ENCODE measurements around the gene DGKZ. TPM values are rescaled to one million over a fixed set of nuclear protein-coding genes. Genes with fewer than 3 reads are reported as not detected.

The DGKZ gene
- total RNA-seq, 1 experiment from 2014 or later = 59.3 TPM

DNA sequence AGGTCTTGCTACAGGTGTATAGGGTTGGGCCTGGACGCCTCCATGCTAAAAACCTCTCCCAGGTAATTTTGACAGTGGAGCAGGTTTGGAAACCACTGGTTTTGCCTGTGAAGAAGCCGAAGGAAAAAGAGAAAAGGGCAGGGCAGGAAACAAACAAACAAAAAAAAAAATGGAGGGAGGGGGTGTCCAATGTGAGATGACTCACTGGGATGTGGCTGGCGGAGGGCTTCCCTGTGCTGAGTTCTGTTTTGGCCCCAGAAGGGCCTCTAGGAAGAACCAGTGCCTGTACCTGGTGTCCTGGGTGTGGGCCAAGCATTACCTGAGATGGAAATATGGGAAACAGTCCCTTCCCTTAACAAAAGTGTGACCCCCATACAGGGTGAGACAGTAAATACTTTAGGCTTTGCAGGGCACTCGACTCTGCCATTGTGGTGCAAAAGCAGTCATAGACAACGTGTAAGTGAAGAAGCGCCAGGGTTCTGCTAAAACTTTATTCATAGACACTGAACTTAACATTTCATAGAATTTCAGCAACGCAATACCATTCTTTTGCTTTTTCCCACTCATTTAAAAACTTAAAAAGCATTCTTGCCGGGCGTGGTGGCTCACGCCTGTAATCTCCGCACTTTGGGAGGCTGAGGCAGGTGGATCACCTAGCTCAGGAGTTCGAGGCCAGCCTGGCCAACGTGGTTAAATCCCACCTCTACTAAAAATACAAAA is 9.5 kb upstream of the DGKZ start:
- H3K27me3 Mint-ChIP-seq (ENCODE audit: insufficient read depth, unreplicated experiment) = no peaks in the 10 kb centered on the region
- CTCF ChIA-PET = no interaction called here
- H3K9me3 ChIP-seq = no peaks in the 10 kb centered on the region
- H3K4me1 ChIP-seq = peaks cover 10% of the 10 kb centered on the region
- DNase-seq = no peak
- peaks cover 3% of the 10 kb centered on the region for H3K27me3 ChIP-seq (replicated peaks; ENCODE audit: control insufficient read depth, insufficient read depth, low read length)
- POLR2A ChIA-PET = no interaction called here
- H3K4me1 Mint-ChIP-seq (ENCODE audit: low read depth, unreplicated experiment) = no peaks in the 10 kb centered on the region
- TF ChIP-seq, protein P1, sequence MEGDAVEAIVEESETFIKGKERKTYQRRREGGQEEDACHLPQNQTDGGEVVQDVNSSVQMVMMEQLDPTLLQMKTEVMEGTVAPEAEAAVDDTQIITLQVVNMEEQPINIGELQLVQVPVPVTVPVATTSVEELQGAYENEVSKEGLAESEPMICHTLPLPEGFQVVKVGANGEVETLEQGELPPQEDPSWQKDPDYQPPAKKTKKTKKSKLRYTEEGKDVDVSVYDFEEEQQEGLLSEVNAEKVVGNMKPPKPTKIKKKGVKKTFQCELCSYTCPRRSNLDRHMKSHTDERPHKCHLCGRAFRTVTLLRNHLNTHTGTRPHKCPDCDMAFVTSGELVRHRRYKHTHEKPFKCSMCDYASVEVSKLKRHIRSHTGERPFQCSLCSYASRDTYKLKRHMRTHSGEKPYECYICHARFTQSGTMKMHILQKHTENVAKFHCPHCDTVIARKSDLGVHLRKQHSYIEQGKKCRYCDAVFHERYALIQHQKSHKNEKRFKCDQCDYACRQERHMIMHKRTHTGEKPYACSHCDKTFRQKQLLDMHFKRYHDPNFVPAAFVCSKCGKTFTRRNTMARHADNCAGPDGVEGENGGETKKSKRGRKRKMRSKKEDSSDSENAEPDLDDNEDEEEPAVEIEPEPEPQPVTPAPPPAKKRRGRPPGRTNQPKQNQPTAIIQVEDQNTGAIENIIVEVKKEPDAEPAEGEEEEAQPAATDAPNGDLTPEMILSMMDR (IDR thresholded peaks at IDR 0.05; ENCODE audit: insufficient read depth in 1 of 2, low read depth in 1 of 2, low read length in 1 of 2, severe bottlenecking in 1 of 2, unreplicated experiment in 1 of 2) = no peak
- intact Hi-C loops (cut with micrococcal nuclease; ENCODE audit: unreplicated experiment) = no loop called here
- H3K9me3 Mint-ChIP-seq (ENCODE audit: unreplicated experiment) = no peaks in the 10 kb centered on the region
- H3K4me3 Mint-ChIP-seq (ENCODE audit: unreplicated experiment) = no peak overlapping the region
- no TSS peak for BruUV-seq (replicated peaks)
- H3K27ac Mint-ChIP-seq (ENCODE audit: unreplicated experiment) = no peak overlapping the region
- no peak overlapping the region for H3K4me3 ChIP-seq (ENCODE audit: low read depth, low read length)
- no peaks in the 10 kb centered on the region for H3K36me3 Mint-ChIP-seq (ENCODE audit: insufficient read depth, unreplicated experiment)
- H3K36me3 ChIP-seq (ENCODE audit: control insufficient read depth, insufficient read depth, low read length) = no peaks in the 10 kb centered on the region

- H3K27me3 ChIP-seq (replicated peaks; ENCODE audit: control insufficient read depth, insufficient read depth, low read length) = peaks cover 2% of the 10 kb centered on the region
- intact Hi-C loops (cut with micrococcal nuclease; ENCODE audit: unreplicated experiment) = no loop called here
- DNase-seq = no peak
- Mint-ChIP-seq H3K4me1 (ENCODE audit: low read depth, unreplicated experiment) (peaks cover 2% of the 10 kb centered on the region), H3K27ac (ENCODE audit: unreplicated experiment) (no peak overlapping the region), H3K9me3 (ENCODE audit: unreplicated experiment) (no peaks in the 10 kb centered on the region), H3K27me3 (ENCODE audit: insufficient read depth, unreplicated experiment) (no peaks in the 10 kb centered on the region), H3K36me3 (ENCODE audit: insufficient read depth, unreplicated experiment) (no peaks in the 10 kb centered on the region), H3K4me3 (ENCODE audit: unreplicated experiment) (no peak overlapping the region)
- TF ChIP-seq, protein P1 (IDR thresholded peaks at IDR 0.05; ENCODE audit: insufficient read depth in 1 of 2, low read depth in 1 of 2, low read length in 1 of 2, severe bottlenecking in 1 of 2, unreplicated experiment in 1 of 2) = no peak
- H3K4me3 ChIP-seq (ENCODE audit: low read depth, low read length) = no peak overlapping the region
- ChIA-PET POLR2A (no interaction called here), CTCF (no interaction called here)
- no peaks in the 10 kb centered on the region for H3K36me3 ChIP-seq (ENCODE audit: control insufficient read depth, insufficient read depth, low read length)
- peaks cover 10% of the 10 kb centered on the region for H3K4me1 ChIP-seq
- no TSS peak for BruUV-seq (replicated peaks)
- H3K9me3 ChIP-seq = no peaks in the 10 kb centered on the region
Observed at GRCh38 chr11:46338636-46338987, 8.7 kb upstream of the DGKZ start.

- H3K36me3 ChIP-seq (ENCODE audit: control insufficient read depth, insufficient read depth, low read length) = no peaks in the 10 kb centered on the region
- no peaks in the 10 kb centered on the region for H3K9me3 ChIP-seq
- BruUV-seq (replicated peaks) = no TSS peak
- H3K4me1 Mint-ChIP-seq (ENCODE audit: low read depth, unreplicated experiment) = peaks cover 7% of the 10 kb centered on the region
- H3K27ac Mint-ChIP-seq (ENCODE audit: unreplicated experiment) = no peak overlapping the region
- ChIA-PET CTCF (no interaction called here), POLR2A (no interaction called here)
- intact Hi-C loops (cut with micrococcal nuclease; ENCODE audit: unreplicated experiment) = no loop called here
- no peak overlapping the region for H3K4me3 Mint-ChIP-seq (ENCODE audit: unreplicated experiment)
- DNase-seq = no peak
- H3K4me3 ChIP-seq (ENCODE audit: low read depth, low read length) = no peak overlapping the region
- H3K36me3 Mint-ChIP-seq (ENCODE audit: insufficient read depth, unreplicated experiment) = no peaks in the 10 kb centered on the region
- TF ChIP-seq, protein P1 (IDR thresholded peaks at IDR 0.05; ENCODE audit: insufficient read depth in 1 of 2, low read depth in 1 of 2, low read length in 1 of 2, severe bottlenecking in 1 of 2, unreplicated experiment in 1 of 2) = no peak
- peaks cover 10% of the 10 kb centered on the region for H3K4me1 ChIP-seq
- no peaks in the 10 kb centered on the region; the same call in 1 of the 2 replicates for H3K27me3 ChIP-seq (replicated peaks; ENCODE audit: control insufficient read depth, insufficient read depth, low read length)
- H3K9me3 Mint-ChIP-seq (ENCODE audit: unreplicated experiment) = no peaks in the 10 kb centered on the region
- no peaks in the 10 kb centered on the region for H3K27me3 Mint-ChIP-seq (ENCODE audit: insufficient read depth, unreplicated experiment)
Observed at GRCh38 chr11:46338988-46339666, 8.1 kb upstream of the DGKZ start.
